ENCODE data around the gene ASAP2. TPM values are rescaled to one million over a fixed set of nuclear protein-coding genes. Genes with fewer than 3 reads are reported as not detected.

ASAP2 gene
- total RNA-seq, 1 donor from 2014 or later: 60.7 TPM

DNA sequence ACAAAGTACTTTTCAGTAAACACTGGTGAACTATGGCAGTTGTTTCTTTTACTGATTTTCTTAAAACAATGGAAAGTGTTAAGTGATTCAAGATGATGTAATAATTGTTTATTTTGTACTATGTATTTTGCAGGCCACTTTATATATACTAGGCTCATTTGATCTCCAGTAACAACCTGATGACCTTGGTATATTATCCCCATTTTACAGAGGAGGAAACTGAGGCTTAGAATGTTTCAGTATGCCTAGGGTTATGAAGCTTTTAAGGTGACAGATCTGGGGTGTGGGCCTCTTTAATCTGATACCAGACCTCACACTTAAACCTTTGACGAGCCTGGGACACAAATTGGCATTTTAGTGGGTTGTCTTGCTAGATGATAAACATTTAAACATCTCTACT lies 153.5 kb downstream of the ASAP2 start:
- TF ChIP-seq, protein P1, sequence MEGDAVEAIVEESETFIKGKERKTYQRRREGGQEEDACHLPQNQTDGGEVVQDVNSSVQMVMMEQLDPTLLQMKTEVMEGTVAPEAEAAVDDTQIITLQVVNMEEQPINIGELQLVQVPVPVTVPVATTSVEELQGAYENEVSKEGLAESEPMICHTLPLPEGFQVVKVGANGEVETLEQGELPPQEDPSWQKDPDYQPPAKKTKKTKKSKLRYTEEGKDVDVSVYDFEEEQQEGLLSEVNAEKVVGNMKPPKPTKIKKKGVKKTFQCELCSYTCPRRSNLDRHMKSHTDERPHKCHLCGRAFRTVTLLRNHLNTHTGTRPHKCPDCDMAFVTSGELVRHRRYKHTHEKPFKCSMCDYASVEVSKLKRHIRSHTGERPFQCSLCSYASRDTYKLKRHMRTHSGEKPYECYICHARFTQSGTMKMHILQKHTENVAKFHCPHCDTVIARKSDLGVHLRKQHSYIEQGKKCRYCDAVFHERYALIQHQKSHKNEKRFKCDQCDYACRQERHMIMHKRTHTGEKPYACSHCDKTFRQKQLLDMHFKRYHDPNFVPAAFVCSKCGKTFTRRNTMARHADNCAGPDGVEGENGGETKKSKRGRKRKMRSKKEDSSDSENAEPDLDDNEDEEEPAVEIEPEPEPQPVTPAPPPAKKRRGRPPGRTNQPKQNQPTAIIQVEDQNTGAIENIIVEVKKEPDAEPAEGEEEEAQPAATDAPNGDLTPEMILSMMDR (IDR thresholded peaks at IDR 0.05): no peak
- Mint-ChIP-seq H3K9me3 (ENCODE audit: low read depth) (no peaks in the 10 kb centered on the region), H3K27me3 (ENCODE audit: low read depth) (no peaks in the 10 kb centered on the region), H3K27ac (ENCODE audit: unreplicated experiment) (no peak overlapping the region), H3K36me3 (ENCODE audit: low read depth) (peaks cover 40% of the 10 kb centered on the region), H3K4me1 (ENCODE audit: low read depth) (peaks cover 18% of the 10 kb centered on the region), H3K4me3 (ENCODE audit: unreplicated experiment) (no peak overlapping the region)
- no peak for DNase-seq (ENCODE audit: low spot score)

DNA sequence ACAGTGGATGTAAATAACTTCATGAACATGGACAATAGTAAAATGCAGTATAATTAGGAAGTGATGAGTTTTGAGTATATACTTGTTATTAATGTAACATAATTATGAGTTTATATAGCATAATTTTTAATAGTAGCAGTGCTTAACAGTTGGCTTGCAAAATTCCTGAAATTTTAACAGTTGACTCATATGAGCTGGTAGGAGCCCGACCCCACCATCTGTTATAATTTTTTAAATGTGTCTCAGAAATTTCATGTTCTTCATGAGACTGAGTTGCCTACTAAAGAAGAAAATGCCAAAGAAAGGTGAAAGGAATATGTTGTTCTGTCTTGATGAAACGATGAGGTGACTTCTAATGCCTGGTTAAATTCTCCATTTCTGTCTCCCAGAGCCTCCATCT lies 154.1 kb downstream of the ASAP2 start:
- peaks cover 40% of the 10 kb centered on the region for H3K36me3 Mint-ChIP-seq (ENCODE audit: low read depth)
- peaks cover 24% of the 10 kb centered on the region for H3K4me1 Mint-ChIP-seq (ENCODE audit: low read depth)
- peak overlapping the region; percentile 55 for H3K27ac Mint-ChIP-seq (ENCODE audit: unreplicated experiment)
- H3K4me3 Mint-ChIP-seq (ENCODE audit: unreplicated experiment): no peak overlapping the region
- no peak for DNase-seq (ENCODE audit: low spot score)
- H3K9me3 Mint-ChIP-seq (ENCODE audit: low read depth): no peaks in the 10 kb centered on the region
- no peaks in the 10 kb centered on the region for H3K27me3 Mint-ChIP-seq (ENCODE audit: low read depth)
- TF ChIP-seq, protein P1 (IDR thresholded peaks at IDR 0.05): no peak

DNA sequence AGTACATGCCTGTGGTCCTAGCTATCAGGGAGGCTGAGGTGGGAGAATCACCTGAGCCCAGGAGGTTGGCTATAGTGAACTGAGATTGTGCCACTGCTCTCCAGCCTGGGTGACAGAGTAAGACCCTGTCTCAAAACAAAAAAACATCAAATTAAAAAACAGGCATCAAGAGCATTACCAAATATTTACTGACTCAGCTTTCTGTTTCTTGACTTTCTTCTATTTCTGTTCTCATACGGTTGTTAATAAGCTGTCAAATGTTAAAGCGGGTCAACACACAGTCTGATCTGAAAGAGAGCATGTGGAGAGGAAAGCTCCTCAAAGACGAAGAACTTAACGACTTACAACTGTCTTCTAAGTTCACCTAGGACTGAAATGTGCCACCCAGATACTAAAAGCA lies 157.8 kb downstream of the ASAP2 start:
- peak overlapping the region; percentile 36 for H3K27ac Mint-ChIP-seq (ENCODE audit: unreplicated experiment)
- no peaks in the 10 kb centered on the region for H3K27me3 Mint-ChIP-seq (ENCODE audit: low read depth)
- peaks cover 37% of the 10 kb centered on the region for H3K36me3 Mint-ChIP-seq (ENCODE audit: low read depth)
- H3K4me1 Mint-ChIP-seq (ENCODE audit: low read depth): peaks cover 27% of the 10 kb centered on the region
- TF ChIP-seq, protein P1 (IDR thresholded peaks at IDR 0.05): no peak
- H3K9me3 Mint-ChIP-seq (ENCODE audit: low read depth): no peaks in the 10 kb centered on the region
- H3K4me3 Mint-ChIP-seq (ENCODE audit: unreplicated experiment): no peak overlapping the region
- no peak for DNase-seq (ENCODE audit: low spot score)

DNA sequence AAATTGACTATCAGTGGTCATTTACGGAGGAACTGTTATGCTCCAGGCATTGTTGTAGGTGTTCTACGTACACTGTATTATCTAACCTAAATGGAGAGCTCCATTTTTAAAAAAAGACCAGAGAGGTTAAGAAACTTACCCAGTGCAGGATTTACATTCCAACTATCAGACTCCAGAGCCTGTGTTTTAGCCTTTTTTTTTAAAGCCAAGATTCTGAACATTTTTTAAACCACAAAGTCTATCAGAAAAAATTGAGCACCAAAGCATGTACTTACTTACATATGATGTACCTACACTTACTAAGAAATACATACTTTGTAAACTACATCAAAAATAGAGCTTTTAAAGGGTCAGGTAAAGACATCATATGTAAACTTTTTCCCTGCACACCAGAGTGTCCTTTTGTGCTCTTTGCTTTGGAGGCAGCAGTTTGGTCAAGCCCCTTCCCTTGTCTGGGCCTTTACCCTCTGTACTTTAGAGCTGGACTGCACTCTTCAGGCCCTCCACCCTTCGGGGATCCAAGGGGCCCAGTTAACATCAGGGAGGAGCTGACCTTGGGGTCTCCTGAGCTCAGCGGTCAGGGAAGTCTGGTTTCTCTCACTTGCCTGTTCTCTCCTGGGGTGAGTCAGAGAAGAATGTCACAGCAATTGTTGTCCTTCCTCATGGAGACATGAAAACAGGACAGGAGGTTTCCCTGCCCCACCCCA lies 158.3 kb downstream of the ASAP2 start:
- H3K27ac Mint-ChIP-seq (ENCODE audit: unreplicated experiment): peak overlapping the region; percentile 83
- TF ChIP-seq, protein P1 (IDR thresholded peaks at IDR 0.05): no peak
- H3K36me3 Mint-ChIP-seq (ENCODE audit: low read depth): peaks cover 38% of the 10 kb centered on the region
- H3K9me3 Mint-ChIP-seq (ENCODE audit: low read depth): no peaks in the 10 kb centered on the region
- peaks cover 27% of the 10 kb centered on the region for H3K4me1 Mint-ChIP-seq (ENCODE audit: low read depth)
- H3K4me3 Mint-ChIP-seq (ENCODE audit: unreplicated experiment): no peak overlapping the region
- H3K27me3 Mint-ChIP-seq (ENCODE audit: low read depth): no peaks in the 10 kb centered on the region
- no peak for DNase-seq (ENCODE audit: low spot score)

DNA sequence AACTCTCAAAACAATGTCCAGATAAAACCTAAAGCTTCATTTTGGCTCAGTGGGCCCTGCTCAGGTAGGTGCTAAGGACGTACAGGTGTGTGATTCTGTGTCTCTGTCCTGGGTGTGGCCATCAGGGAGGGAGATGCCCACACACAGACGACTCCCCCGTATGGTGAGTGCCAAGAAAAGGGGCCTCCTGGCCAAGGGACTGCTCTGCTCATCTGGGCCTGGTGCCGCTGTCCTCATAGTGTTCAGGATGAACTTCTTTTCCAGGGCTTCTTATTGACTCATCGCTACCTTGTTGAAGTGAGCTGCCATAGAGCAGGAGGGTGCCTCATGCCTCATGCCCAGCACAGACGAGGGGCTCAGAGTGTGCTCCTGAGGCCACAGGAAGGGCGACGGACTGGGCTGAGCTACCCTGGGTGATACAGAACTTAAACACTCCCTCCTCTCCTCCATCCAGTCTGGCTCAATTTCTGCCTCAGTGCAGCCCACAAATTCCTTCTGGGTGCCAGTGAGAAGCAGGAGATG lies 158.9 kb downstream of the ASAP2 start:
- TF ChIP-seq, protein P1 (IDR thresholded peaks at IDR 0.05): no peak
- no peaks in the 10 kb centered on the region for H3K27me3 Mint-ChIP-seq (ENCODE audit: low read depth)
- peaks cover 39% of the 10 kb centered on the region for H3K36me3 Mint-ChIP-seq (ENCODE audit: low read depth)

More for the DNA sequence above, 158.9 kb downstream of the ASAP2 start:
- no peak for DNase-seq (ENCODE audit: low spot score)
- Mint-ChIP-seq H3K4me1 (ENCODE audit: low read depth) (peaks cover 24% of the 10 kb centered on the region), H3K4me3 (ENCODE audit: unreplicated experiment) (no peak overlapping the region), H3K27ac (ENCODE audit: unreplicated experiment) (peak overlapping the region; percentile 83), H3K9me3 (ENCODE audit: low read depth) (no peaks in the 10 kb centered on the region)

All from chondrocyte (in vitro differentiated cells).